A549 (cell line): ENCODE measurements around the gene ALPI. TPM values are rescaled to one million over a fixed set of nuclear protein-coding genes. Genes with fewer than 3 reads are reported as not detected.
"Not testable (repeated sequence)": the region's sequence is repeated elsewhere in the genome, so short reads cannot be mapped to it uniquely, and the experiment has no call there.

ENCODE experiments used
- ATAC-seq, 2 experiments: fragments of 200-7000 bp in 1 of 2; fragments of >200 bp in 1 of 2; cut with Nextera tagmentation in 1 of 2; cut with Tn5 transposase in 1 of 2; 3 replicates each; pipeline versions ENCODE4 v1.8.0 to v1.9.1; 2018 to 2020; ENCODE audit warnings: mild to moderate bottlenecking in 1 of 2, moderate library complexity in 1 of 2
- CTCF ChIA-PET: fragments of 300-600 bp; sonication (Branson Sonifier 250); formaldehyde crosslinking; extraction: SDS; loops from one replicate; lab custom pipeline; 2021; ENCODE audit warnings: antibody characterized with exemption, inconsistent platforms; lab: Yijun Ruan, JAX
- POLR2A ChIA-PET: fragments of 350-600 bp; formaldehyde crosslinking; extraction: SDS; loops from one replicate; lab custom pipeline; 2021; ENCODE audit warnings: antibody characterized with exemption, inconsistent platforms; lab: Yijun Ruan, JAX
- DNase-seq, 2 experiments: peaks; one replicate each; pipeline versions ENCODE4 v3.0.0 to v3.0.0-alpha.2; 2011 to 2016; ENCODE audit warnings: low read depth in 1 of 2, low spot score in 1 of 2
- FAIRE-seq: peaks from 2 replicates; lab custom pipeline; 2011; peaks lifted over from hg19 to GRCh38; lab: Jason Lieb, UNC
- H3K27ac ChIP-seq, 2 experiments: fragments of >200 bp; sonication (Bioruptor Twin); formaldehyde crosslinking; 3 replicates each; pipeline ENCODE4 v1.5.1; 2016 to 2017
- H3K4me1 ChIP-seq: fragments of >200 bp; sonication (Bioruptor Twin); formaldehyde crosslinking; 3 replicates; pipeline ENCODE4 v1.6.1; 2016
- H3K4me2 ChIP-seq: fragments of >200 bp; sonication (Bioruptor Twin); formaldehyde crosslinking; 3 replicates; pipeline ENCODE4 v1.6.1; 2016
- H3K4me3 ChIP-seq: fragments of >200 bp; sonication (Bioruptor Twin); formaldehyde crosslinking; 3 replicates; pipeline ENCODE4 v1.5.1; 2016
- H3K9me3 ChIP-seq: fragments of >200 bp; sonication (Bioruptor Twin); formaldehyde crosslinking; 3 replicates; pipeline ENCODE4 v1.6.1; 2016
- CEBPB ChIP-seq, 2 experiments: fragments of >200 bp in 1 of 2; sonication (Bioruptor Twin) in 1 of 2; formaldehyde crosslinking in 1 of 2; IDR thresholded peaks; 2 replicates each; pipeline ENCODE4 v1.6.1; 2012 to 2016
- CHD4 ChIP-seq: fragments of 200-600 bp; sonication (generic); IDR thresholded peaks from 2 replicates; pipeline ENCODE4 v1.6.1; 2016; ENCODE audit warnings: antibody characterized with exemption, mild to moderate bottlenecking, borderline replicate concordance
- GATA3 ChIP-seq: IDR thresholded peaks from 2 replicates; pipeline ENCODE4 v1.6.1; 2012; ENCODE audit warnings: borderline replicate concordance
- HEYL ChIP-seq: fragments of 250-450 bp; sonication (Bioruptor Pico); IDR thresholded peaks from 2 replicates; pipeline ENCODE4 v1.8.0; 2021; ENCODE audit warnings: mild to moderate bottlenecking, moderate library complexity
- MAZ ChIP-seq: fragments of 150-350 bp; IDR thresholded peaks from 2 replicates; pipeline ENCODE4 v1.6.1; 2014; ENCODE audit warnings: antibody characterized with exemption, low read depth, low read length, borderline replicate concordance
- POLR2A ChIP-seq: IDR thresholded peaks from 2 replicates; pipeline ENCODE4 v1.6.1; 2012; ENCODE audit warnings: mild to moderate bottlenecking, low read length
- RCOR1 ChIP-seq: fragments of 150-350 bp; IDR thresholded peaks from 2 replicates; pipeline ENCODE4 v1.6.1; 2014; ENCODE audit warnings: antibody characterized with exemption, low read length, low read depth
- ZFP36 ChIP-seq: fragments of 450-650 bp; IDR thresholded peaks from 2 replicates; pipeline ENCODE4 v1.6.1; 2014; ENCODE audit warnings: borderline replicate concordance; ENCODE audit not compliant: partially characterized antibody
- WGBS: methylation state at CpG from one replicate; pipeline ENCODE4 v1.1.6; 2017; ENCODE audit errors: missing lambda C conversion rate; 5-methylcytosine and 5-hydroxymethylcytosine counted together
- polyA plus RNA-seq, 4 experiments: library from polyadenylated mRNA; depleted of rRNA in 3 of 4; stranded (reverse); fragments of >200 nt; fragmentation: RNase III in 1 of 4; extraction: RNeasy Plus Mini Kit Qiagen cat#74134 plus additional on column Dnase treatment in 1 of 4; gene quantifications; 2 replicates in 3 of 4; 3 replicates in 1 of 4; pipeline ENCODE4 v1.2.3, GENCODE V29; 2011 to 2017
- TF ChIP-seq, protein P1 (sequence below): fragments of 250-450 bp; sonication (Bioruptor Pico); IDR thresholded peaks from 2 replicates; pipeline ENCODE4 v1.5.0; 2021; ENCODE audit warnings: mild to moderate bottlenecking, moderate library complexity, borderline replicate concordance
- TF ChIP-seq, protein P2 (sequence below): fragments of 450-650 bp; IDR thresholded peaks from 2 replicates; pipeline ENCODE4 v1.6.1; 2014; ENCODE audit warnings: antibody characterized with exemption
- TF ChIP-seq, protein P3 (sequence below): fragments of 250-450 bp; sonication (Bioruptor Pico); IDR thresholded peaks from 2 replicates; pipeline ENCODE4 v1.5.0; 2020; ENCODE audit warnings: low read depth, mild to moderate bottlenecking, moderate library complexity
- TF ChIP-seq, protein P4 (sequence below): fragments of 150-350 bp; IDR thresholded peaks from 2 replicates; pipeline ENCODE4 v1.6.1; 2014; ENCODE audit warnings: low read depth, mild to moderate bottlenecking, low read length

ALPI gene
- polyA plus RNA-seq, 2 of the 4 experiments (the other 2 are of a cell fraction) = 0.05 TPM; not detected in 1

DNA sequence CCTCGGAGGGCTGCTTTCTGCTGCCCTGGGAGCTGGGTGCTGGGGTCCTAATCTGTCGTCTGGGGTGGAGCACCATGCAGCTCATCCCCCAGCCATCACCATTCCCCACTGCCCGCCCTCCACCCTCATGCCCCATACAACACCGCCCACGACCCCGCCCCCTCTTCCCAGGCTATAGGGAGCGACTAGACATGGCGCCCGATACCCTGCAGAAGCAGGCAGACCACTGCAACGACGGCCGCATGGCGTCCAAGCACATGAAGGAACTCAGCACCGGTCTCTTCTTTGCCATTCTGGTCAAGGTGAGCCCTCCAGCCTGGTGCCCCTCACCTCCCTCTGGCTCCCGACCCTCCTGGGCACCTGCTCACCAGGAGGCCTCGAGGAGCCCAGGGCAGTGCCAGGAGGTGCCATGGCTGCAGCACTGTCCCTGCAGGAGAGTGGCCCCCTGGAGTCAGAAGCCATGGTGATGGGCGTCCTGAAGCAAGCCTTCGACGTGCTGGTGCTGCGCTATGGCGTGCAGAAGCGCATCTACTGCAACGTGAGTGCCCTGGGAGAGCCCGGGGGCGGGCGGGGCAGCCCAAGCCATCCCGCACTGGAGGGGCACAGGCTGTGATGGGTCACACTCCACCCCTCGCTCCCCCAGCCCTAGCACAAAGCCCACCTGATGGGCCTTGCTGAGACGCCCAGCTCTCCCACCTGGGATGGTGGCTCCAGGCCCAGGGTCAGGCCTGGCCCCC is 10.6 kb upstream of the ALPI start:
- DNase-seq, H3K9me3 ChIP-seq, H3K4me3 ChIP-seq, H3K4me1 ChIP-seq, ATAC-seq, POLR2A ChIA-PET, H3K4me2 ChIP-seq, FAIRE-seq: not testable (repeated sequence)
- CTCF ChIA-PET = interaction anchor here (0.6 to 3.2 kb wide), 22 partner anchors 9 to 559 kb away, joined by 3 to 39 read pairs (median 4); partner anchors contain the start of gene PRSS56
- WGBS = 83% methylated on average over 2 of the region's 29 CpGs
- peak overlapping the region in 1 of 2 experiments; percentile 93; a peak in 4 of 6 replicates for H3K27ac ChIP-seq

DNA sequence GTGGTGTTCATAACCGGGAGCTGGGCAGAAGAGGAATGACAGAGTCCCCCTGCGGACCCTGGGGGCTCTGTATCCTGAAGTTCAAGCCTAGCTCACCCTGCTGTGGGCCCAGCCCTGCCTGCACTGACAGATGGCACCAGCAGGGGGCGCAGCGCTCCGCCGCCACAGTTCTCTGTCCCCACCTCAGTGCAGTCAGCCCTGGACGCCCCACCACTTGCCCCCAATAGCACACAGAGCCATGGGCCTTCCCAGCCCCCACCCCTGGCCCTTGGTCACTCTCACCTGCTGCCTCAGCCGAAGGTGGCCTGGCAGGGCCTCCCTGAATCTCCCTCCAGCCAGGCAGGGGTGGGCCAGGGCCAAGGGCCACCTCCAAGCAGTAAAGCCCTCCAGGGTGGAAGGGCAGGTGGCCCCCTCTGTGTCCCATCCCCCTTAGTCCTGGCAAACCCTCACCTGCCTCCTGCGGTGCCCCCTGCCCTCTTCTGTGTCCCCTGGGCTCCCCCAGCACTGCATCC is 9.6 kb upstream of the ALPI start:
- H3K27ac ChIP-seq, H3K4me3 ChIP-seq, FAIRE-seq, POLR2A ChIA-PET, H3K4me1 ChIP-seq, H3K4me2 ChIP-seq, DNase-seq, H3K9me3 ChIP-seq: not testable (repeated sequence)
- WGBS = 70% methylated on average over 2 of the region's 9 CpGs
- ATAC-seq = peak in 1 of 2 experiments; percentile 78; a peak in 3 of 6 replicates
- CTCF ChIA-PET = interaction anchor here (0.6 to 5.9 kb wide), 17 partner anchors 7 to 546 kb away, joined by 3 to 107 read pairs (median 4); partner anchors contain the start of genes ALPI and PRSS56

DNA sequence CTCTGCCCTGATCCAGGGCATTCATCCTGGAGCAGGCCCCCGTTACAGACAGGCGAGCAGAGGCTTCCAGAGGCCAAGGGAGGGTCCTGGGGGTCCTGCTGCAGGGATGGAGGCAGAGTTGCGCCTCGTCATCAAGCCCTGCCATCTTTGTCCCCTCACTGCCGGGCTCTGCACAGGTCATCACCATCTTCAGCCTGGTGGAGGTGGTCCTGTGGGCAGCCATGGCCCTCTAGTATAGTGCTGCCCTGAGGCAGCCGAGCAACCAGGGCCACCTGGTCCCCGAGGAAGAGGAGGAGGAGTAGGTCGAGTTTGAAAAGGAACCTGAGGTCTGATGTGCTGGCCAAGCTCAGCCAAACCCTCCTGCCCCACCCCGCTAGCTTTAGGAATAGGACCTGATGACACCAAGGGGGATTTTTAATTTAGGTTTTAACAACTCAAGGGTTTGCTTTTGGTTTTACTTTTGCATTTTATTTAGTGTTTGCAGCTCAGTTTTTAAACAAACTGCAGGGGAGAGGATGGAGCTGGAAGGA is 8.8 kb upstream of the ALPI start:
- TF ChIP-seq RCOR1 = no peak
- TF ChIP-seq, protein P1, sequence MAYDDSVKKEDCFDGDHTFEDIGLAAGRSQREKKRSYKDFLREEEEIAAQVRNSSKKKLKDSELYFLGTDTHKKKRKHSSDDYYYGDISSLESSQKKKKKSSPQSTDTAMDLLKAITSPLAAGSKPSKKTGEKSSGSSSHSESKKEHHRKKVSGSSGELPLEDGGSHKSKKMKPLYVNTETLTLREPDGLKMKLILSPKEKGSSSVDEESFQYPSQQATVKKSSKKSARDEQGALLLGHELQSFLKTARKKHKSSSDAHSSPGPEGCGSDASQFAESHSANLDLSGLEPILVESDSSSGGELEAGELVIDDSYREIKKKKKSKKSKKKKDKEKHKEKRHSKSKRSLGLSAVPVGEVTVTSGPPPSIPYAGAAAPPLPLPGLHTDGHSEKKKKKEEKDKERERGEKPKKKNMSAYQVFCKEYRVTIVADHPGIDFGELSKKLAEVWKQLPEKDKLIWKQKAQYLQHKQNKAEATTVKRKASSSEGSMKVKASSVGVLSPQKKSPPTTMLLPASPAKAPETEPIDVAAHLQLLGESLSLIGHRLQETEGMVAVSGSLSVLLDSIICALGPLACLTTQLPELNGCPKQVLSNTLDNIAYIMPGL (CRISPR knock-in tag) = no peak
- TF ChIP-seq, protein P2, sequence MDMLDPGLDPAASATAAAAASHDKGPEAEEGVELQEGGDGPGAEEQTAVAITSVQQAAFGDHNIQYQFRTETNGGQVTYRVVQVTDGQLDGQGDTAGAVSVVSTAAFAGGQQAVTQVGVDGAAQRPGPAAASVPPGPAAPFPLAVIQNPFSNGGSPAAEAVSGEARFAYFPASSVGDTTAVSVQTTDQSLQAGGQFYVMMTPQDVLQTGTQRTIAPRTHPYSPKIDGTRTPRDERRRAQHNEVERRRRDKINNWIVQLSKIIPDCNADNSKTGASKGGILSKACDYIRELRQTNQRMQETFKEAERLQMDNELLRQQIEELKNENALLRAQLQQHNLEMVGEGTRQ = no peak
- TF ChIP-seq ZFP36 = no peak
- TF ChIP-seq, all 56 proteins: peak for 0
- no peak for DNase-seq
- Histone ChIP-seq H3K4me2 (no peak overlapping the region), H3K4me3 (no peak overlapping the region), H3K9me3 (no peaks in the 10 kb centered on the region), H3K4me1 (peaks cover 8% of the 10 kb centered on the region), H3K27ac (no peak overlapping the region)
- WGBS = 64% methylated on average over 7 of the region's 9 CpGs
- no peak for FAIRE-seq
- CTCF ChIA-PET = interaction anchor here (0.6 to 5.9 kb wide), 22 partner anchors 7 to 547 kb away, joined by 3 to 107 read pairs (median 4); partner anchors contain the start of genes ALPI and PRSS56
- POLR2A ChIA-PET = interaction anchor here (0.6 kb wide), 1 partner anchor 68 kb away, joined by 7 read pairs; no protein-coding TSS in a partner anchor
- ATAC-seq = no peak

DNA sequence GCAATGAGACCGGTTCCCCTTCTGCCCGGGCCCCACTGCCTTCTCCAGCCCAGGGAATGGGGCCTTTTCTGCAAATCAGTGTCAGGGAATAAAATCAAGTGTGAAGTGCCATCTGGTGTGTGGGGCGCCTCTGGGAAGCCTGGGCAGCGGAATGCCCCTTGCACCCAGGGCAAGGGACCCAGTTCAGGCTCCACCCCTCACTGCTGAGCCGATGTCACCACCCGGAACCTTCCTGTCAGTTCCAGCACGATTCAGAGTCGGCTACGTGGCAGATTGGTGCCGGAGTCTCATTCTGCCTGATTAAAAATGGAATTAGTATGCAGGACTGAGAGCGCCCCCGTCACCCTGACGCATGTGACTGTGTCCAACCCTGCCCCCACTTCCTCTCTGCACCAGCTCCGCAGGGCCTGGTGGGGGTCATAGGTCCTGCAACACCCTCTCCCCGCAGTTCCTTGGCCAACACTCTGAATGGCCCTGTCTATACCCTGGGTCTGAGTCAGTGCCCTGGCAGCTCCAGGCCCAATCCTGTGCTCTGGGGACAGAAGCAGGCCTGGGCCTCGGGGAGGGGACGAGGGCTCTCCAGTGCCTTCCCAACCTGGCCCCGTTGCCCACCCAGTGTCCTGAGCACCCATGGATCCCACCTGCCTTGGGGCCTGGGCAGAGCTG is 8.2 kb upstream of the ALPI start:
- Histone ChIP-seq H3K9me3 (no peaks in the 10 kb centered on the region), H3K4me1 (peaks cover 8% of the 10 kb centered on the region), H3K4me3 (no peak overlapping the region), H3K27ac (no peak overlapping the region), H3K4me2 (no peak overlapping the region)
- WGBS = 87% methylated on average over 12 of the region's 18 CpGs
- DNase-seq (no peak), ATAC-seq (no peak), FAIRE-seq (no peak)
- TF ChIP-seq MAZ = no peak
- no peak for TF ChIP-seq CHD4
- TF ChIP-seq POLR2A = no peak
- TF ChIP-seq, protein P3, sequence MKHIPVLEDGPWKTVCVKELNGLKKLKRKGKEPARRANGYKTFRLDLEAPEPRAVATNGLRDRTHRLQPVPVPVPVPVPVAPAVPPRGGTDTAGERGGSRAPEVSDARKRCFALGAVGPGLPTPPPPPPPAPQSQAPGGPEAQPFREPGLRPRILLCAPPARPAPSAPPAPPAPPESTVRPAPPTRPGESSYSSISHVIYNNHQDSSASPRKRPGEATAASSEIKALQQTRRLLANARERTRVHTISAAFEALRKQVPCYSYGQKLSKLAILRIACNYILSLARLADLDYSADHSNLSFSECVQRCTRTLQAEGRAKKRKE (CRISPR knock-in tag) = no peak
- TF ChIP-seq, protein P4, sequence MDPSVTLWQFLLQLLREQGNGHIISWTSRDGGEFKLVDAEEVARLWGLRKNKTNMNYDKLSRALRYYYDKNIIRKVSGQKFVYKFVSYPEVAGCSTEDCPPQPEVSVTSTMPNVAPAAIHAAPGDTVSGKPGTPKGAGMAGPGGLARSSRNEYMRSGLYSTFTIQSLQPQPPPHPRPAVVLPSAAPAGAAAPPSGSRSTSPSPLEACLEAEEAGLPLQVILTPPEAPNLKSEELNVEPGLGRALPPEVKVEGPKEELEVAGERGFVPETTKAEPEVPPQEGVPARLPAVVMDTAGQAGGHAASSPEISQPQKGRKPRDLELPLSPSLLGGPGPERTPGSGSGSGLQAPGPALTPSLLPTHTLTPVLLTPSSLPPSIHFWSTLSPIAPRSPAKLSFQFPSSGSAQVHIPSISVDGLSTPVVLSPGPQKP = no peak
- TF ChIP-seq HEYL = no peak
- no peak for TF ChIP-seq GATA3
- no peak for TF ChIP-seq CEBPB (IDR thresholded peaks at IDR 0.05)
- CTCF ChIA-PET = interaction anchor here (0.9 to 5.9 kb wide), 18 partner anchors 8 to 547 kb away, joined by 3 to 107 read pairs (median 5); partner anchors contain the start of genes ALPI and PRSS56
- POLR2A ChIA-PET = no interaction called here
